Lower leg skin (tissue), 3 donors: ENCODE results near the gene PDCD1LG2.

Source experiments
- CTCF ChIP-seq, 3 donors: fragments of 450-650 bp; IDR thresholded peaks; one replicate each; pipeline ENCODE4 v1.5.1; 2016; ENCODE audit warnings: antibody characterized with exemption in 3 of 3, mild to moderate bottlenecking in 3 of 3, moderate library complexity in 2 of 3
- POLR2A ChIP-seq, 2 donors: fragments of 450-650 bp; IDR thresholded peaks; one replicate each; pipeline ENCODE4 v1.6.1; 2016 to 2017; ENCODE audit warnings: antibody characterized with exemption in 2 of 2, mild to moderate bottlenecking in 1 of 2, moderate library complexity in 1 of 2

GRCh38 chr9:5557606-5558587 lies 47.6 kb downstream of the PDCD1LG2 start:
- no peak for TF ChIP-seq CTCF (IDR thresholded peaks at IDR 0.05)
- TF ChIP-seq POLR2A (IDR thresholded peaks at IDR 0.05), result no peak
